K562 (cell line): ENCODE measurements around the gene LMLN. TPM values are rescaled to one million over a fixed set of nuclear protein-coding genes. Genes with fewer than 3 reads are reported as not detected.

Experiments
- EP400 ChIP-seq: fragments of 450-650 bp; IDR thresholded peaks from 2 replicates; pipeline ENCODE4 v1.6.1; 2017; ENCODE audit warnings: antibody characterized with exemption, mild to moderate bottlenecking, moderate library complexity
- JUND ChIP-seq, 2 experiments: IDR thresholded peaks; 2 replicates in 1 of 2; 3 replicates in 1 of 2; pipeline ENCODE4 v1.6.1; 2011; ENCODE audit warnings: borderline replicate concordance in 2 of 2, low read depth in 2 of 2, low read length in 2 of 2, improper control_type of control experiment in 1 of 2, missing biosample characterization in 1 of 2, missing genetic modification characterization in 1 of 2, missing genetic modification reagents in 1 of 2
- MGA ChIP-seq: fragments of 450-650 bp; IDR thresholded peaks from 2 replicates; pipeline ENCODE4 v1.6.1; 2016; ENCODE audit warnings: mild to moderate bottlenecking, moderate library complexity
- MITF ChIP-seq: IDR thresholded peaks from 2 replicates; pipeline ENCODE4 v1.6.1; 2014; ENCODE audit warnings: antibody characterized with exemption
- MYC ChIP-seq, 2 experiments: fragments of 250-450 bp in 1 of 2; sonication (Bioruptor Pico) in 1 of 2; IDR thresholded peaks; 2 replicates each; pipeline versions ENCODE4 v1.5.1 to v1.6.1; 2012 to 2021; ENCODE audit warnings: low read depth in 2 of 2, borderline replicate concordance in 1 of 2, improper control_type of control experiment in 1 of 2, low read length in 1 of 2, mild to moderate bottlenecking in 1 of 2, moderate library complexity in 1 of 2
- ZBTB33 ChIP-seq: sonication (generic); formaldehyde crosslinking; IDR thresholded peaks from 2 replicates; pipeline ENCODE4 v1.8.1; 2023; ENCODE audit warnings: mild to moderate bottlenecking, missing genetic modification reagents
- polyA plus RNA-seq, 8 experiments: library from polyadenylated mRNA; depleted of rRNA in 4 of 8; stranded (reverse) in 5 of 8; unstranded in 3 of 8; fragments of >200 nt; fragmentation: Nextera tagmentation in 2 of 8; fragmentation: Illumina TruSeq in 1 of 8; extraction: Ambion mirVana in 2 of 8; extraction: Trizol in 1 of 8; gene quantifications; 2 replicates each; pipeline versions ENCODE4 v1.2.1 to v1.2.3, GENCODE V29; 2011 to 2014; ENCODE audit warnings: inconsistent platforms in 1 of 8, missing spikeins in 1 of 8
- total RNA-seq, 7 experiments: library from RNA; depleted of rRNA in 6 of 7; stranded (reverse); fragments of >200 nt in 6 of 7; fragmentation: Illumina TruSeq in 2 of 7; extraction: Trizol in 2 of 7; gene quantifications; 2 replicates each; pipeline versions ENCODE4 v1.2.1 to v1.2.3, GENCODE V29; 2011 to 2021; ENCODE audit warnings: low replicate concordance in 1 of 7
- TF ChIP-seq, protein P1 (sequence below): sonication (generic); formaldehyde crosslinking; IDR thresholded peaks from 2 replicates; pipeline ENCODE4 v1.4.0; 2020; ENCODE audit warnings: mild to moderate bottlenecking, missing genetic modification reagents

LMLN gene
- total and polyA plus RNA-seq, 9 of the 15 experiments (the other 6 are each of a cell fraction or from before 2014, with no cell fraction given) = 2.2 to 15.9 (median 6.9) TPM

DNA sequence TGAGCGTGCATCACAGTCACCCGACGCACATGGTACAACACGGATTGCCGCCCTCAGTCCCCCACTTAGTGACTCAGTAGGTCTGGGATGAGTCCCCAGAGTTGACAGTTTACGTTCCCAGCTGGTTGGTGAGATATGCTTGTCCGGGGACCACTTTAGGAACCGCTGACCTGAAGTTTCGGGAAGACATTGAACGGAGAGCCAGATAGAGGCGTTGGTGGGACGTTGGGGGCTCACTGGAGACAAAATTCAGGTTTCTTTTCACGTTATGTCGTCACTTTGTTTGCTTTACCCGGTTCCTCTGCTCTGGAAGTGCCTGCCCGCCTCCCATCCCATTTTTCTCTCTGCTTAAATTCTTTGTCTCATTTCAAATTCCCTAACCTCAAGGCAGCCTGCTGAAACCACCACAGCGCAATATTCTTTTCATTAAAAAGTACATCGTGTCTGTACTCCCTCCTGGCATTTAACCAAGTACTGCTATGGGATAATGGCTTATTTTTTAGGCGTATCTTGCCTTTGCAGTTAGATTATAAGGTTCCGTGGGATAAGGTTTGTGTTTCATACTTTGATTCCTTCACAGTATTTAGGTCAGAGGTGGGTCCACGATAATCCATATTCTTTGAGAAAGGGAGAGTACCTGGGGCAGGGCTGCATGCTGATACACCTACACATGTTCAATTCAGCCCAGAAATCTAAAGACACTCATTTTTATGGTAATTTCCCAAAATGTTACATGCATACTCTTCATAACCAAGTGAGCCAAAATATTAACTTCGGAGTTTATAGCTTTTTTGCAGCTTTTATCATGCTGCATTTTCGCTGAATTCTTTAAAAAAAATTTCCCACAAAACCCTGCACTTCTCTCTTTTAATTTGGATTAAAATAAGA is 921 bp downstream of the LMLN start (continued):
- TF ChIP-seq EP400 (peak; percentile 79), ZBTB33 (CRISPR knock-in tag) (no peak), MGA (peak; percentile 96), JUND (IDR thresholded peaks at IDR 0.05; ENCODE audit: borderline replicate concordance, low read depth, low read length) (peak; percentile 38; the same call in 1 of the 2 replicates), JUND (tag; IDR thresholded peaks at IDR 0.05; ENCODE audit: borderline replicate concordance, low read depth, low read length) (no peak; the same call in 2 of the 3 replicates), MITF (no peak), MYC (IDR thresholded peaks at IDR 0.05; ENCODE audit: low read depth, low read length) (peak; percentile 77), MYC (CRISPR knock-in tag; IDR thresholded peaks at IDR 0.05; ENCODE audit: borderline replicate concordance, low read depth) (no peak)
- TF ChIP-seq, protein P1, sequence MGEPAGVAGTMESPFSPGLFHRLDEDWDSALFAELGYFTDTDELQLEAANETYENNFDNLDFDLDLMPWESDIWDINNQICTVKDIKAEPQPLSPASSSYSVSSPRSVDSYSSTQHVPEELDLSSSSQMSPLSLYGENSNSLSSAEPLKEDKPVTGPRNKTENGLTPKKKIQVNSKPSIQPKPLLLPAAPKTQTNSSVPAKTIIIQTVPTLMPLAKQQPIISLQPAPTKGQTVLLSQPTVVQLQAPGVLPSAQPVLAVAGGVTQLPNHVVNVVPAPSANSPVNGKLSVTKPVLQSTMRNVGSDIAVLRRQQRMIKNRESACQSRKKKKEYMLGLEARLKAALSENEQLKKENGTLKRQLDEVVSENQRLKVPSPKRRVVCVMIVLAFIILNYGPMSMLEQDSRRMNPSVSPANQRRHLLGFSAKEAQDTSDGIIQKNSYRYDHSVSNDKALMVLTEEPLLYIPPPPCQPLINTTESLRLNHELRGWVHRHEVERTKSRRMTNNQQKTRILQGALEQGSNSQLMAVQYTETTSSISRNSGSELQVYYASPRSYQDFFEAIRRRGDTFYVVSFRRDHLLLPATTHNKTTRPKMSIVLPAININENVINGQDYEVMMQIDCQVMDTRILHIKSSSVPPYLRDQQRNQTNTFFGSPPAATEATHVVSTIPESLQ (CRISPR knock-in tag) = no peak
